Gastroesophageal sphincter (tissue), 4 donors: ENCODE data around the gene MAN1A1. TPM values are rescaled to one million over a fixed set of nuclear protein-coding genes. Genes with fewer than 3 reads are reported as not detected.

Experiments used
- ATAC-seq: fragments of 150-250 bp; one replicate; pipeline ENCODE4 v1.9.1; 2016; ENCODE audit warnings: mild to moderate bottlenecking, moderate library complexity
- H3K27ac ChIP-seq, 4 donors: fragments of 200-600 bp; sonication (generic) in 3 of 4; 1 replicate in 3 of 4; 2 replicates in 1 of 4; pipeline ENCODE4 v1.5.1; 2016 to 2019
- H3K27me3 ChIP-seq: fragments of 200-600 bp; sonication (generic); one replicate; pipeline ENCODE4 v1.5.1; 2019
- H3K36me3 ChIP-seq, 2 donors: fragments of 200-600 bp; sonication (generic); one replicate each; pipeline ENCODE4 v1.5.1; 2019; ENCODE audit warnings: control low read depth in 1 of 2
- H3K4me1 ChIP-seq, 3 donors: fragments of 200-600 bp; sonication (generic); 1 replicate in 2 of 3; 2 replicates in 1 of 3; pipeline ENCODE4 v1.5.1; 2016 to 2019; ENCODE audit warnings: control low read depth in 2 of 3
- H3K4me3 ChIP-seq, 2 donors: fragments of 200-600 bp; sonication (generic); one replicate each; pipeline ENCODE4 v1.5.1; 2019; ENCODE audit warnings: mild to moderate bottlenecking in 1 of 2, moderate library complexity in 1 of 2
- H3K9me3 ChIP-seq, 3 donors: fragments of 200-600 bp; sonication (generic); one replicate each; pipeline ENCODE4 v1.5.1; 2017 to 2019; ENCODE audit warnings: control low read depth in 2 of 3
- CTCF ChIP-seq, 4 experiments: fragments of 200-600 bp in 2 of 4; fragments of 450-650 bp in 2 of 4; sonication (generic) in 1 of 4; IDR thresholded peaks; one replicate each; pipeline ENCODE4 v1.5.1; 2017 to 2019; ENCODE audit warnings: antibody characterized with exemption in 4 of 4, mild to moderate bottlenecking in 2 of 4, moderate library complexity in 2 of 4
- EP300 ChIP-seq: sonication (generic); formaldehyde crosslinking; IDR thresholded peaks from one replicate; pipeline ENCODE4 v1.6.1; 2017; ENCODE audit warnings: antibody characterized with exemption, mild to moderate bottlenecking
- POLR2A ChIP-seq, 2 donors: fragments of 450-650 bp; IDR thresholded peaks; one replicate each; pipeline ENCODE4 v1.6.1; 2017; ENCODE audit warnings: antibody characterized with exemption in 2 of 2, mild to moderate bottlenecking in 2 of 2, moderate library complexity in 1 of 2
- POLR2AphosphoS5 ChIP-seq: sonication (generic); formaldehyde crosslinking; IDR thresholded peaks from one replicate; pipeline ENCODE4 v1.6.1; 2017; ENCODE audit warnings: antibody characterized with exemption
- WGBS, 2 donors: methylation state at CpG; one replicate each; pipeline ENCODE4 v1.1.5; 2018; ENCODE audit warnings: low coverage in 1 of 2; 5-methylcytosine and 5-hydroxymethylcytosine counted together
- total RNA-seq, 4 donors: library from RNA; depleted of rRNA; stranded (reverse); fragments of >200 nt; gene quantifications; one replicate each; pipeline ENCODE4 v1.1.0, GENCODE V29; 2016

The MAN1A1 gene
- total RNA-seq, 4 donors from 2014 or later, result 73.3 to 177 (median 110) TPM

DNA sequence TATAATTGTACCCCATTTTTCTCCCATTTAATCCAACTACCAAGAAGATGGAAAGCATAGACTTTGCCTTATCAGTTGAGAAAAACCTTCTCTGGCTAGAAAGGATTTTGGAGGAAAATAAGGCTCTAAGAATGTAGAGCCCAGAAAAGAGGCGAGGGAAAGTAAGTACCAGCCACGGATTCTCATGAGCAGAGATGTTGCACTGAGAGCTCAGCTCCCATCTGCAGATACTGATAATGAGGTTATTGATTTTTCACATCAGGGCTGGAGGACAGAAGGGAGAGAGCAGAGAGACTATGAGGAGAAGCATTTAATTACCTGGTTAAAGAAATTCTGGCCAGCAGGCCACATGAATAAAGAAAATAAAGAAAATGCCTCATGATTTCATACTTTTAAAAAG, 166.7 kb downstream of the MAN1A1 start:
- 95 to 100% methylated on average over 2 of the region's 2 CpGs for WGBS, 2 donors
- ATAC-seq, result no peak

GRCh38 chr6:119182216-119182803, 167.3 kb downstream of the MAN1A1 start:
- ATAC-seq, result no peak
- Histone ChIP-seq H3K9me3 (no peaks in the 10 kb centered on the region), H3K4me1 (no peaks in the 10 kb centered on the region), H3K27me3 (no peaks in the 10 kb centered on the region), H3K4me3 (no peak overlapping the region), H3K27ac (no peak overlapping the region), H3K36me3 (peaks cover 0 to 72% of the 10 kb centered on the region in 2 donors)
- WGBS, 2 donors, result 76 to 78% methylated on average over 2 of the region's 2 CpGs
- TF ChIP-seq EP300 (no peak), POLR2AphosphoS5 (no peak), CTCF (IDR thresholded peaks at IDR 0.05) (no peak), POLR2A (IDR thresholded peaks at IDR 0.05) (no peak)

More for the DNA sequence above, 166.7 kb downstream of the MAN1A1 start:
- Histone ChIP-seq H3K27ac (no peak overlapping the region), H3K9me3 (no peaks in the 10 kb centered on the region), H3K4me3 (no peak overlapping the region), H3K27me3 (no peaks in the 10 kb centered on the region), H3K36me3 (peaks cover 0 to 78% of the 10 kb centered on the region in 2 donors), H3K4me1 (no peaks in the 10 kb centered on the region)
- TF ChIP-seq CTCF (IDR thresholded peaks at IDR 0.05), result no peak
- no peak for TF ChIP-seq POLR2A (IDR thresholded peaks at IDR 0.05)
- no peak for TF ChIP-seq POLR2AphosphoS5
- TF ChIP-seq EP300, result no peak

GRCh38 chr6:119181046-119181445, 168.5 kb downstream of the MAN1A1 start:
- TF ChIP-seq EP300, result no peak
- no peak for TF ChIP-seq CTCF (IDR thresholded peaks at IDR 0.05)
- TF ChIP-seq POLR2AphosphoS5, result no peak
- TF ChIP-seq POLR2A (IDR thresholded peaks at IDR 0.05), result no peak
- WGBS, 2 donors, result 80 to 100% methylated on average over 1 of the region's 1 CpG
- no peaks in the 10 kb centered on the region for H3K9me3 ChIP-seq
- H3K27ac ChIP-seq, result no peak overlapping the region
- H3K36me3 ChIP-seq, result peaks cover 0 to 62% of the 10 kb centered on the region in 2 donors
- peaks cover 0 to 2% (median 0%) of the 10 kb centered on the region in 3 donors for H3K4me1 ChIP-seq
- no peak overlapping the region for H3K4me3 ChIP-seq
- no peak for ATAC-seq
- H3K27me3 ChIP-seq, result no peaks in the 10 kb centered on the region

- Histone ChIP-seq H3K9me3 (no peaks in the 10 kb centered on the region), H3K27ac (no peak overlapping the region), H3K4me3 (no peak overlapping the region), H3K27me3 (no peaks in the 10 kb centered on the region), H3K4me1 (peaks cover 0 to 9% (median 0%) of the 10 kb centered on the region in 3 donors), H3K36me3 (peaks cover 0 to 50% of the 10 kb centered on the region in 2 donors)
- TF ChIP-seq CTCF (IDR thresholded peaks at IDR 0.05) (no peak), POLR2AphosphoS5 (no peak), POLR2A (IDR thresholded peaks at IDR 0.05) (no peak), EP300 (no peak)
- no peak for ATAC-seq
- 92 to 93% methylated on average over 3 of the region's 3 CpGs for WGBS, 2 donors
Measured at GRCh38 chr6:119179842-119180241, 169.7 kb downstream of the MAN1A1 start.

- H3K27ac ChIP-seq, result no peak overlapping the region
- H3K4me3 ChIP-seq, result no peak overlapping the region
- peaks cover 0 to 12% (median 4%) of the 10 kb centered on the region in 3 donors for H3K4me1 ChIP-seq
- TF ChIP-seq POLR2AphosphoS5 (no peak), POLR2A (IDR thresholded peaks at IDR 0.05) (no peak), EP300 (no peak), CTCF (IDR thresholded peaks at IDR 0.05) (no peak)
- WGBS, 2 donors, result 44 to 56% methylated on average over 1 of the region's 1 CpG
- H3K9me3 ChIP-seq, result no peaks in the 10 kb centered on the region
- no peak for ATAC-seq
- H3K36me3 ChIP-seq, result peaks cover 0 to 44% of the 10 kb centered on the region in 2 donors
- no peaks in the 10 kb centered on the region for H3K27me3 ChIP-seq
Measured at GRCh38 chr6:119179062-119179461, 170.5 kb downstream of the MAN1A1 start.
